ENCODE results near the gene CDC20.

DNA sequence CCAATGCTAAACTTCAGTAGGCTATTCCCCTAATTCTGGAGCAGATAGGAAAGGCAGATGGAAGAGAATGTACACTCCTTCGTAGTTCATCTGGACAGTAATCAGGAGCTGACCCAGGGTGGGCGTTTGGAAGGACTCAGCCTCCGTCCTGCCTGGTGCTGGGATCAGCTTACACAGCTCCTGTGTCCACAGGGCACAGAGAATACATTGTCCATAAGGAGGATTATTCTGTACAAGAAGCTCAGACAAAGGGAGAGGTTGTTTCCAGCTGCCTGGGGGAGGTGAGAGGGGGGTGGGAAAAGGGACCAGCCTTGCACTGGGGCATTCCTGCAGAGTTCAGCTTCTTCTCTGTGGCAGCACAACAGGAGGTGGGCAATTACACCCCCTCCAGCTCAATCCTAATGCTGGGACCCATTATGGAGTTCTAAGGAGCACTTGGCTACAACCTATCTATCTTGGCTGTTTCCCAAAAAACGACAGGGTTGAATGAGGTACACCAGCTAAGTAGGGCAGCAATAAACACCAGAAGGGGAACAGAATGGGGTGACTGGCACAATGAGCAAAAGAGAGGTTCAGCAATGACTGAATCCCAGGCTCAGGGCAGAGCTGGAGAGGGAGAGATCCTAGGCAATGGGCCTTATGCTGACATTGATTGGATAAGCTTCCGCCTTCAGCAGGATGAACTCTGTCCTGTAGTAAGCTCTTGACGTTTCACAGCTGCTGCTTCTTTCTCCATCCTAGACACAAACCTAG, 23.4 kb downstream of the CDC20 start:
- TF ChIP-seq POLR2A (IDR thresholded peaks at IDR 0.05) (no peak), CTCF (IDR thresholded peaks at IDR 0.05) (no peak)

All from vagina (tissue), 2 donors.